Keratinocyte (primary cell): Measurements from ENCODE around the gene ADAMTS2. TPM values are rescaled to one million over a fixed set of nuclear protein-coding genes. Genes with fewer than 3 reads are reported as not detected.

Source experiments
- DNase-seq: peaks from one replicate; pipeline ENCODE4 v3.0.0-alpha.2; 2011; ENCODE audit warnings: low read depth, missing footprints, low spot score
- FAIRE-seq: peaks from 2 replicates; lab custom pipeline; 2011; peaks lifted over from hg19 to GRCh38; lab: Jason Lieb, UNC
- H2AFZ ChIP-seq: 2 replicates; pipeline ENCODE4 v1.6.0; 2012; ENCODE audit warnings: low read length, control low read depth, inconsistent platforms; ENCODE audit not compliant: control insufficient read depth
- H3K27ac ChIP-seq: 2 replicates; pipeline ENCODE4 v1.5.1; 2011; ENCODE audit warnings: low read length; ENCODE audit not compliant: control insufficient read depth, insufficient read depth
- H3K27me3 ChIP-seq: 3 replicates; pipeline ENCODE4 v1.6.0; 2011; ENCODE audit warnings: low read length; ENCODE audit not compliant: control insufficient read depth, insufficient read depth; ENCODE audit errors: extremely low read depth
- H3K36me3 ChIP-seq, 2 experiments: 2 replicates in 1 of 2; 3 replicates in 1 of 2; pipeline ENCODE4 v1.5.1; 2011; ENCODE audit warnings: low read length in 2 of 2, mild to moderate bottlenecking in 1 of 2; ENCODE audit not compliant: control insufficient read depth in 2 of 2, insufficient read depth in 2 of 2; ENCODE audit errors: extremely low read depth in 1 of 2
- H3K4me1 ChIP-seq: 3 replicates; pipeline ENCODE4 v1.5.1; 2011; ENCODE audit warnings: low read length; ENCODE audit not compliant: control insufficient read depth, insufficient read depth; ENCODE audit errors: extremely low read depth
- H3K4me2 ChIP-seq: 3 replicates; pipeline ENCODE4 v1.6.0; 2011; ENCODE audit warnings: low read depth, low read length; ENCODE audit not compliant: control insufficient read depth, insufficient read depth; ENCODE audit errors: extremely low read depth
- H3K4me3 ChIP-seq, 3 experiments: fragments of 200-600 bp in 1 of 3; sonication (generic) in 1 of 3; 2 replicates in 2 of 3; 3 replicates in 1 of 3; pipeline ENCODE4 v1.5.1; 2011 to 2016; ENCODE audit warnings: low read length in 3 of 3, mild to moderate bottlenecking in 3 of 3, control low read depth in 2 of 3, inconsistent platforms in 1 of 3, low read depth in 1 of 3, mixed read lengths in 1 of 3, mixed run types in 1 of 3, moderate library complexity in 1 of 3; ENCODE audit not compliant: control insufficient read depth in 2 of 3, insufficient read depth in 2 of 3; ENCODE audit errors: extremely low read depth in 1 of 3
- H3K79me2 ChIP-seq: 2 replicates; pipeline ENCODE4 v1.6.0; 2012; ENCODE audit warnings: low read length; ENCODE audit not compliant: control insufficient read depth, insufficient read depth
- H3K9ac ChIP-seq: 3 replicates; pipeline ENCODE4 v1.6.0; 2011; ENCODE audit warnings: low read length; ENCODE audit not compliant: control insufficient read depth, insufficient read depth; ENCODE audit errors: extremely low read depth
- H3K9me1 ChIP-seq: 3 replicates; pipeline ENCODE4 v1.6.0; 2011; ENCODE audit warnings: low read length; ENCODE audit not compliant: control insufficient read depth, insufficient read depth; ENCODE audit errors: extremely low read depth
- H3K9me3 ChIP-seq: 2 replicates; pipeline ENCODE4 v1.5.1; 2012; ENCODE audit warnings: low read depth, low read length; ENCODE audit not compliant: control insufficient read depth
- H4K20me1 ChIP-seq: 3 replicates; pipeline ENCODE4 v1.6.0; 2011; ENCODE audit warnings: low read length; ENCODE audit not compliant: control insufficient read depth, insufficient read depth; ENCODE audit errors: extremely low read depth
- CTCF ChIP-seq, 3 experiments: IDR thresholded peaks in 1 of 3; conservative IDR thresholded peaks in 1 of 3; optimal IDR thresholded peaks in 1 of 3; 2 replicates in 2 of 3; 3 replicates in 1 of 3; pipeline versions ENCODE3 to v1.5.1; 2011; ENCODE audit warnings: low read length in 3 of 3, mild to moderate bottlenecking in 3 of 3, moderate library complexity in 2 of 3, control low read depth in 1 of 3, inconsistent platforms in 1 of 3; ENCODE audit not compliant: insufficient read depth in 2 of 3; ENCODE audit errors: extremely low read depth in 1 of 3
- EZH2 ChIP-seq: IDR thresholded peaks from one replicate; pipeline ENCODE4 v1.6.1; 2012; ENCODE audit warnings: inconsistent platforms, mild to moderate bottlenecking, low read length, moderate library complexity
- dilution Hi-C: fragments of 300-500 bp; cut with MboI; formaldehyde crosslinking; loops from one replicate; pipeline ENCODE4 v1.7.0; 2020; ENCODE audit warnings: low sequenced_read_pairs; ENCODE audit not compliant: extremely low pct_ligation_motif_present
- polyA plus RNA-seq, 5 experiments: library from polyadenylated mRNA; depleted of rRNA in 3 of 5; stranded (reverse) in 3 of 5; stranded (forward) in 1 of 5; unstranded in 1 of 5; fragments of >200 nt; gene quantifications; 1 replicate in 1 of 5; 2 replicates in 3 of 5; 3 replicates in 1 of 5; pipeline versions ENCODE4 v1.2.1 to v1.2.3, GENCODE V29; 2011 to 2012; ENCODE audit warnings: missing spikeins in 2 of 5, low read depth in 1 of 5, low replicate concordance in 1 of 5

ADAMTS2 gene
- polyA plus RNA-seq, 1 donor (not counting 4 experiments of a cell fraction or from before 2014, with no cell fraction given) = not detected

GRCh38 chr5:179339996-179340395 lies 5.3 kb downstream of the ADAMTS2 start:
- Histone ChIP-seq H3K4me2 (no peak overlapping the region), H3K27ac (no peak overlapping the region), H3K9me3 (peaks cover 6% of the 10 kb centered on the region), H3K79me2 (no peaks in the 10 kb centered on the region), H3K9me1 (no peaks in the 10 kb centered on the region), H3K9ac (no peak overlapping the region), H3K27me3 (peaks cover 26% of the 10 kb centered on the region), H3K36me3 (no peaks in the 10 kb centered on the region), H4K20me1 (no peaks in the 10 kb centered on the region), H2AFZ (no peak overlapping the region), H3K4me1 (no peaks in the 10 kb centered on the region), H3K4me3 (no peak overlapping the region)
- FAIRE-seq (no peak), DNase-seq (no peak)
- TF ChIP-seq EZH2 (no peak), CTCF (optimal IDR thresholded peaks at IDR 0.05 in 1 of 3, IDR thresholded peaks at IDR 0.05 in 1 of 3, conservative IDR thresholded peaks at IDR 0.05 in 1 of 3; ENCODE audit: extremely low read depth in 1 of 3, insufficient read depth in 2 of 3, low read length in 3 of 3) (no peak)
- dilution Hi-C loops = no loop called here

- FAIRE-seq (no peak), DNase-seq (no peak)
- TF ChIP-seq EZH2 (no peak), CTCF (optimal IDR thresholded peaks at IDR 0.05 in 1 of 3, IDR thresholded peaks at IDR 0.05 in 1 of 3, conservative IDR thresholded peaks at IDR 0.05 in 1 of 3; ENCODE audit: extremely low read depth in 1 of 3, insufficient read depth in 2 of 3, low read length in 3 of 3) (no peak)
- Histone ChIP-seq H3K9me1 (no peaks in the 10 kb centered on the region), H3K4me3 (no peak overlapping the region), H3K9ac (no peak overlapping the region), H3K27ac (no peak overlapping the region), H3K4me2 (no peak overlapping the region), H4K20me1 (no peaks in the 10 kb centered on the region), H3K27me3 (peaks cover 19% of the 10 kb centered on the region), H3K4me1 (no peaks in the 10 kb centered on the region), H3K9me3 (peaks cover 6% of the 10 kb centered on the region), H3K79me2 (no peaks in the 10 kb centered on the region), H2AFZ (no peak overlapping the region), H3K36me3 (no peaks in the 10 kb centered on the region)
- dilution Hi-C loops = no loop called here
These were observed 6.2 kb downstream of the ADAMTS2 start for GRCh38 chr5:179339081-179339480.
